ENCODE data around the gene SURF1. TPM values are rescaled to one million over a fixed set of nuclear protein-coding genes. Genes with fewer than 3 reads are reported as not detected.
"Not testable (repeated sequence)": the region's sequence is repeated elsewhere in the genome, so short reads cannot be mapped to it uniquely, and the experiment has no call there.

SURF1 gene
- total and polyA plus RNA-seq, 2 donors (not counting 1 experiment from before 2014, with no cell fraction given): 44.1 to 54.5 TPM

DNA sequence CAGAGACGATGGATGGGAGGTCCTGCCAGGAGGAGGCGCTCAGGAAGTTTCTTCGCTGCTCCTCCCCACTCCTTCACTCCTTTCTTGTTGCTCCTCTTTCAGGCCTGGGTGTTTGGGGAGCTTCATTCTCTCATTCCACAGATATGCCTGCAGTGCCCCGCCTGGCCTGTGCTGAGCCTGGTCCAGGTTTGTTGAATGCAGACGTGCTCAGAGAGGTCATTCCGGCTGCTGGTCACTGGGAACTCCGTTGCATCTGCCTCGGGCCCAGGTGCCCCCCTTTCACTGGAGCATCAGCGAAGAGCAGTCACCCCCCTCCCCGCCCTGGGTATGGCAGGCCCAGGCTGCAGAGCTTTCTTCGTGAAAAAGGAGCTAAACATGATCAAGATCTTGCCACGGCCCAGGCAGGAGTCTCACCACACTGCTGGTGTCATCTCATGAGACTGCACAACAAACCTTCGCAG is 35.8 kb downstream of the SURF1 start:
- Histone ChIP-seq H2AFZ (ENCODE audit: insufficient read depth, low read depth, low read length, poor library complexity, severe bottlenecking) (no peak overlapping the region), H4K20me1 (ENCODE audit: control insufficient read depth, insufficient read depth, low read length, poor library complexity, severe bottlenecking) (no peaks in the 10 kb centered on the region), H3K4me1 (ENCODE audit: control insufficient read depth in 2 of 2, insufficient read depth in 2 of 2, low read length in 2 of 2) (no peaks in the 10 kb centered on the region), H3K36me3 (replicated peaks in 1 of 2; ENCODE audit: control extremely low read depth in 1 of 2, control insufficient read depth in 1 of 2, extremely low read depth in 1 of 2, insufficient read depth in 2 of 2, low read length in 1 of 2) (no peaks in the 10 kb centered on the region), H3K79me2 (ENCODE audit: control insufficient read depth, insufficient read depth, low read length) (no peaks in the 10 kb centered on the region), H3K9me3 (ENCODE audit: control extremely low read depth in 1 of 3, control insufficient read depth in 2 of 3, insufficient read depth in 1 of 3, low read length in 2 of 3) (peaks cover 0 to 8% (median 0%) of the 10 kb centered on the region in 3 donors), H3K27me3 (replicated peaks in 1 of 4; ENCODE audit: control extremely low read depth in 1 of 4, control insufficient read depth in 3 of 4, insufficient read depth in 4 of 4, low read length in 3 of 4) (no peaks in the 10 kb centered on the region), H3K4me3 (ENCODE audit: control extremely low read depth in 1 of 5, extremely low read depth in 1 of 5, insufficient read depth in 1 of 5, low read depth in 2 of 5, low read length in 4 of 5) (no peak overlapping the region), H3K4me2 (replicated peaks; ENCODE audit: low read depth, low read length, poor library complexity, severe bottlenecking) (no peak overlapping the region), H3K9ac (ENCODE audit: low read length) (no peak overlapping the region), H3K27ac (ENCODE audit: low read length in 2 of 2) (no peak overlapping the region)
- CTCF ChIA-PET: no interaction called here
- H3K27me3 Mint-ChIP-seq: peaks cover 7% of the 10 kb centered on the region
- WGBS (ENCODE audit: insufficient coverage): 88% methylated on average over 10 of the region's 13 CpGs
- H3K27ac Mint-ChIP-seq: no peak overlapping the region
- H3K4me3 Mint-ChIP-seq: no peak overlapping the region
- no peak for ATAC-seq (ENCODE audit: low read depth)
- intact Hi-C loops (cut with micrococcal nuclease): no loop called here
- H3K4me1 Mint-ChIP-seq: no peaks in the 10 kb centered on the region
- DNase-seq: no peak
- no peaks in the 10 kb centered on the region for H3K9me3 Mint-ChIP-seq (ENCODE audit: insufficient read depth)
- POLR2A ChIA-PET: no interaction called here
- TF ChIP-seq, protein P1, sequence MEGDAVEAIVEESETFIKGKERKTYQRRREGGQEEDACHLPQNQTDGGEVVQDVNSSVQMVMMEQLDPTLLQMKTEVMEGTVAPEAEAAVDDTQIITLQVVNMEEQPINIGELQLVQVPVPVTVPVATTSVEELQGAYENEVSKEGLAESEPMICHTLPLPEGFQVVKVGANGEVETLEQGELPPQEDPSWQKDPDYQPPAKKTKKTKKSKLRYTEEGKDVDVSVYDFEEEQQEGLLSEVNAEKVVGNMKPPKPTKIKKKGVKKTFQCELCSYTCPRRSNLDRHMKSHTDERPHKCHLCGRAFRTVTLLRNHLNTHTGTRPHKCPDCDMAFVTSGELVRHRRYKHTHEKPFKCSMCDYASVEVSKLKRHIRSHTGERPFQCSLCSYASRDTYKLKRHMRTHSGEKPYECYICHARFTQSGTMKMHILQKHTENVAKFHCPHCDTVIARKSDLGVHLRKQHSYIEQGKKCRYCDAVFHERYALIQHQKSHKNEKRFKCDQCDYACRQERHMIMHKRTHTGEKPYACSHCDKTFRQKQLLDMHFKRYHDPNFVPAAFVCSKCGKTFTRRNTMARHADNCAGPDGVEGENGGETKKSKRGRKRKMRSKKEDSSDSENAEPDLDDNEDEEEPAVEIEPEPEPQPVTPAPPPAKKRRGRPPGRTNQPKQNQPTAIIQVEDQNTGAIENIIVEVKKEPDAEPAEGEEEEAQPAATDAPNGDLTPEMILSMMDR (IDR thresholded peaks at IDR 0.05): no peak
- TF ChIP-seq EZH2 (IDR thresholded peaks at IDR 0.05; ENCODE audit: borderline replicate concordance, insufficient read depth, low read depth, low read length, poor library complexity, severe bottlenecking): no peak

DNA sequence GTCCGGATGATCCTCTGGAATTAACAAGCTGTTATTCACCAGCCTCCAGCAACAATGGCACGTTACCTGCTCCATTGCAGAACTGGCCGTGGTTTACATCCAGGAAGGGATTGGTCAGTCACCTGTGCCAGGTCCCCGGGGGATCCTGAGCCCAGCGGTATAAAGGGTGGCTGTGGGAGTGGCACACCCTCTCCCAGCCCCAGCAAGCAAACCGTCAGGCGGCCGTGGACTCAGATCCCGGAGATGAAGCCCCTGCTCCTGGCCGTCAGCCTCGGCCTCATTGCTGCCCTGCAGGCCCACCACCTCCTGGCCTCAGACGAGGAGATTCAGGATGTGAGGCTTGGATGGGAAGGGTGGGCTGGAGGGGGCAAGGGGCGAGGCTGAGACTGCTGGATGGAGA is 38.7 kb downstream of the SURF1 start:
- WGBS (ENCODE audit: insufficient coverage): 89% methylated on average over 5 of the region's 13 CpGs
- H3K4me3 Mint-ChIP-seq; POLR2A ChIA-PET; H3K9ac ChIP-seq (ENCODE audit: low read length); H3K9me3 Mint-ChIP-seq (ENCODE audit: insufficient read depth); H3K4me1 Mint-ChIP-seq; H3K36me3 ChIP-seq (replicated peaks in 1 of 2; ENCODE audit: control extremely low read depth in 1 of 2, control insufficient read depth in 1 of 2, extremely low read depth in 1 of 2, insufficient read depth in 2 of 2, low read length in 1 of 2); DNase-seq; CTCF ChIA-PET; H3K4me1 ChIP-seq (ENCODE audit: control insufficient read depth in 2 of 2, insufficient read depth in 2 of 2, low read length in 2 of 2); ATAC-seq (ENCODE audit: low read depth); H3K9me3 ChIP-seq (ENCODE audit: control extremely low read depth in 1 of 3, control insufficient read depth in 2 of 3, insufficient read depth in 1 of 3, low read length in 2 of 3); H3K27me3 ChIP-seq (replicated peaks in 1 of 4; ENCODE audit: control extremely low read depth in 1 of 4, control insufficient read depth in 3 of 4, insufficient read depth in 4 of 4, low read length in 3 of 4); H3K27ac ChIP-seq (ENCODE audit: low read length in 2 of 2); H4K20me1 ChIP-seq (ENCODE audit: control insufficient read depth, insufficient read depth, low read length, poor library complexity, severe bottlenecking); H3K27ac Mint-ChIP-seq; intact Hi-C loops (cut with micrococcal nuclease); H3K4me2 ChIP-seq (replicated peaks; ENCODE audit: low read depth, low read length, poor library complexity, severe bottlenecking); H3K4me3 ChIP-seq (ENCODE audit: control extremely low read depth in 1 of 5, extremely low read depth in 1 of 5, insufficient read depth in 1 of 5, low read depth in 2 of 5, low read length in 4 of 5); H2AFZ ChIP-seq (ENCODE audit: insufficient read depth, low read depth, low read length, poor library complexity, severe bottlenecking); H3K79me2 ChIP-seq (ENCODE audit: control insufficient read depth, insufficient read depth, low read length); H3K27me3 Mint-ChIP-seq: not testable (repeated sequence)

Measured in B cell (primary cell).